ENCODE measurements around the gene EPB41L5. TPM values are rescaled to one million over a fixed set of nuclear protein-coding genes. Genes with fewer than 3 reads are reported as not detected.

EPB41L5 gene
- total RNA-seq, 1 donor from 2014 or later, result 78.0 TPM

DNA sequence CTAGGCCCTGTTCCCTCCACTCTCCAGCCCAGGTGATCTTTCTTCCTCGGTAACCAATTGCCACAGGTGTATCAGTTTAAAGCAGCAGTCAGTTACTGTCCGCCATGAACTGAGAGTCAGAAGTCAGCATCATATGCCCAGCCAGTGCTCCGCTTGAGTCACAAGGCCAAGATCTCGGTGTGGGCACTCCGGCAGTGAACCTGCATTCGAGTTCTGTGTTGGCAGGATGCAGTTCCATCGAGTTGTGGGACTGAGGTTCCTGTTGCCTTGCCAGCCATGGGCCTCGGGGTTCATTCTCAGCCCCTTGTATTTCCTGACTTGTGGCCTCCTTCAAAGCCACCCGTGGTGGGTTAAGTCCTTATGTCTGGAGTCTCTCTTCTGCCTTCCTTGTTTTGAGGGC, 213.4 kb downstream of the EPB41L5 start:
- Mint-ChIP-seq H3K27me3 (ENCODE audit: unreplicated experiment) (peaks cover 39% of the 10 kb centered on the region), H3K36me3 (ENCODE audit: low read depth, unreplicated experiment) (peaks cover 12% of the 10 kb centered on the region), H3K4me3 (ENCODE audit: unreplicated experiment) (no peak overlapping the region), H3K27ac (ENCODE audit: unreplicated experiment) (no peak overlapping the region), H3K9me3 (ENCODE audit: unreplicated experiment) (peaks cover 3% of the 10 kb centered on the region), H3K4me1 (ENCODE audit: unreplicated experiment) (peaks cover 58% of the 10 kb centered on the region)
- DNase-seq (ENCODE audit: low spot score), result no peak
- TF ChIP-seq, protein P1, sequence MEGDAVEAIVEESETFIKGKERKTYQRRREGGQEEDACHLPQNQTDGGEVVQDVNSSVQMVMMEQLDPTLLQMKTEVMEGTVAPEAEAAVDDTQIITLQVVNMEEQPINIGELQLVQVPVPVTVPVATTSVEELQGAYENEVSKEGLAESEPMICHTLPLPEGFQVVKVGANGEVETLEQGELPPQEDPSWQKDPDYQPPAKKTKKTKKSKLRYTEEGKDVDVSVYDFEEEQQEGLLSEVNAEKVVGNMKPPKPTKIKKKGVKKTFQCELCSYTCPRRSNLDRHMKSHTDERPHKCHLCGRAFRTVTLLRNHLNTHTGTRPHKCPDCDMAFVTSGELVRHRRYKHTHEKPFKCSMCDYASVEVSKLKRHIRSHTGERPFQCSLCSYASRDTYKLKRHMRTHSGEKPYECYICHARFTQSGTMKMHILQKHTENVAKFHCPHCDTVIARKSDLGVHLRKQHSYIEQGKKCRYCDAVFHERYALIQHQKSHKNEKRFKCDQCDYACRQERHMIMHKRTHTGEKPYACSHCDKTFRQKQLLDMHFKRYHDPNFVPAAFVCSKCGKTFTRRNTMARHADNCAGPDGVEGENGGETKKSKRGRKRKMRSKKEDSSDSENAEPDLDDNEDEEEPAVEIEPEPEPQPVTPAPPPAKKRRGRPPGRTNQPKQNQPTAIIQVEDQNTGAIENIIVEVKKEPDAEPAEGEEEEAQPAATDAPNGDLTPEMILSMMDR (IDR thresholded peaks at IDR 0.05; ENCODE audit: unreplicated experiment), result no peak

DNA sequence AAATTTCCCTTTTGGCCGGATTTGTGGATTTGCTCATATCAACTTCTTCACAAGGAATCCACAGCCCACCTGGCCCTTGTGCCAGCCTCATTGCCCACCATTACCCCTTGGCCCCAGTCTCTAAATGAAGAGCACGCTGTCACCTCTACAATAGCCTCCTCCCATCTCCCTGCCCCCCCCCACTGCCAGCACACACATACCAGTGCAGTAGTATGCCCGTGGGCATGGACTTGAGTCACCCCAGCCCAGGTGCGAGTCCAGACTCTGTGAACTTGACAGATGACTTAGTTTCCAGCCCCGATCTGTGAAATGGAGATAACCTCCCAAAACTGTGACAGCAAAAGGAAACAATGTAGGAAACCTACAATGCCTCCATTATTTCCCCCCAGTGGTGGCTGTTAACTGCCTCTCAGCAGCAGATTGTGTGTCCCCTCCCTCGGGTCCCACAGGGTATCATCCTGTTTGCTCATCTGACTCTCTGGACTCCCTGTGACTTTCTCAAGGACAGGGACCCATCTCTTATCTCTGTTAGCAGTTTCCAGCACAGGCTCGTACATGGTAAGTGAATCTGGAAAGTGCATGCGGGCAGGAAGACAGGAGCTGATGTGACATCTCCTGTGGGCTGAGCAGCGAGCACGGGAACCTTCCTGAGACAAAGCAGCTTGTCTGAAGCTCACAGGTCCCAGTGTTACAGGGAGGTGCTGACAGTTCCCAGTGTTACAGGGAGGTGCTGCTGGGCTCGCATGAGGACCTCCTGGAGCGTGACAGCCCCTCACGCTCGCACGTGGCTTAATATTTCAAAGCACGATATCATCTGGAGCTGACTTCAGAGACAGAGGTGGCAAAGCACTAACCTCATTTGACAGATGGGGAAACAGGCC, 214.5 kb downstream of the EPB41L5 start:
- H3K4me1 Mint-ChIP-seq (ENCODE audit: unreplicated experiment), result peaks cover 51% of the 10 kb centered on the region
- TF ChIP-seq, protein P1 (IDR thresholded peaks at IDR 0.05; ENCODE audit: unreplicated experiment), result no peak
- DNase-seq (ENCODE audit: low spot score), result no peak
- peak overlapping the region; percentile 18 for H3K27ac Mint-ChIP-seq (ENCODE audit: unreplicated experiment)
- H3K27me3 Mint-ChIP-seq (ENCODE audit: unreplicated experiment), result peaks cover 30% of the 10 kb centered on the region
- H3K4me3 Mint-ChIP-seq (ENCODE audit: unreplicated experiment), result no peak overlapping the region
- H3K36me3 Mint-ChIP-seq (ENCODE audit: low read depth, unreplicated experiment), result peaks cover 2% of the 10 kb centered on the region
- peaks cover 1% of the 10 kb centered on the region for H3K9me3 Mint-ChIP-seq (ENCODE audit: unreplicated experiment)

DNA sequence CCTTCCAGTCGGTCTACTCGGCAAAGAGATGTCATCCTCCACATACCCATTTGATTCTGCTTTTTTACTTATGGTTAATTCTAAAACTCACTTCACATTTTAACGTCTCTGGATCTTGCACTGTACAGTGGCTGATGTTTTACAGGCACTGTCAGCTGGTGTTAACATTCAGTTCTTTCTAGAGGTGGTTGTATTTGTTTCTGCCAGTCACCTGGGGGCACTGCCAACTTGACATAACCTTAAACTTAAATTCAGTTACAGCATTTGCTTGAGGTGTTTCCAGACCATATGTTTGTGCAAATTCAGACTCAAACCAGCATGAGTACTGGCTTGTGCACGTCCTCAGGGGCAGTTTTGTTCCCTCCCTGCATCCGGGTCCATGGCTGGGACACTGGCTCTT, 215.6 kb downstream of the EPB41L5 start:
- H3K27me3 Mint-ChIP-seq (ENCODE audit: unreplicated experiment), result peaks cover 29% of the 10 kb centered on the region
- peaks cover 52% of the 10 kb centered on the region for H3K4me1 Mint-ChIP-seq (ENCODE audit: unreplicated experiment)
- TF ChIP-seq, protein P1 (IDR thresholded peaks at IDR 0.05; ENCODE audit: unreplicated experiment), result no peak
- no peaks in the 10 kb centered on the region for H3K36me3 Mint-ChIP-seq (ENCODE audit: low read depth, unreplicated experiment)
- H3K4me3 Mint-ChIP-seq (ENCODE audit: unreplicated experiment), result no peak overlapping the region
- no peak overlapping the region for H3K27ac Mint-ChIP-seq (ENCODE audit: unreplicated experiment)
- no peaks in the 10 kb centered on the region for H3K9me3 Mint-ChIP-seq (ENCODE audit: unreplicated experiment)
- no peak for DNase-seq (ENCODE audit: low spot score)

Other genes with a start within 250 kb of the EPB41L5 start
- 38.4 TPM for gene TMEM185B, start 210.3 kb downstream of the EPB41L5 start, total RNA-seq (ENCODE audit: unreplicated experiment)
- gene RALB, start 239.8 kb downstream of the EPB41L5 start, total RNA-seq (ENCODE audit: unreplicated experiment), result 367 TPM

Measured in endothelial cell (in vitro differentiated cells).